PFSK-1 (cell line): ENCODE measurements around the gene ERC2.

Source experiments
- FOXP2 ChIP-seq: optimal IDR thresholded peaks from 2 replicates; pipeline ENCODE3; 2011; ENCODE audit warnings: borderline replicate concordance, control low read depth, inconsistent platforms; ENCODE audit not compliant: insufficient read depth; ENCODE audit errors: extremely low read length, extremely low read depth
- POLR2AphosphoS5 ChIP-seq: IDR thresholded peaks from 2 replicates; pipeline ENCODE4 v1.6.1; 2012; ENCODE audit warnings: low read depth, mild to moderate bottlenecking, control low read depth, low read length, moderate library complexity
- SIN3A ChIP-seq: IDR thresholded peaks from 2 replicates; pipeline ENCODE4 v1.6.1; 2012; ENCODE audit warnings: mild to moderate bottlenecking, low read length, moderate library complexity, borderline replicate concordance; ENCODE audit not compliant: insufficient read depth
- TAF1 ChIP-seq: IDR thresholded peaks from 2 replicates; pipeline ENCODE4 v1.6.1; 2012; ENCODE audit warnings: low read length, control low read depth, borderline replicate concordance; ENCODE audit not compliant: insufficient read depth
- TF ChIP-seq, protein P1 (sequence below), 2 experiments: IDR thresholded peaks; 2 replicates each; pipeline versions ENCODE4 v1.6.1 to v1.8.0; 2011 to 2012; ENCODE audit warnings: low read depth in 2 of 2, low read length in 2 of 2, control low read depth in 1 of 2, inconsistent platforms in 1 of 2, mild to moderate bottlenecking in 1 of 2, moderate library complexity in 1 of 2; ENCODE audit not compliant: insufficient read depth in 1 of 2

Gene ERC2

DNA sequence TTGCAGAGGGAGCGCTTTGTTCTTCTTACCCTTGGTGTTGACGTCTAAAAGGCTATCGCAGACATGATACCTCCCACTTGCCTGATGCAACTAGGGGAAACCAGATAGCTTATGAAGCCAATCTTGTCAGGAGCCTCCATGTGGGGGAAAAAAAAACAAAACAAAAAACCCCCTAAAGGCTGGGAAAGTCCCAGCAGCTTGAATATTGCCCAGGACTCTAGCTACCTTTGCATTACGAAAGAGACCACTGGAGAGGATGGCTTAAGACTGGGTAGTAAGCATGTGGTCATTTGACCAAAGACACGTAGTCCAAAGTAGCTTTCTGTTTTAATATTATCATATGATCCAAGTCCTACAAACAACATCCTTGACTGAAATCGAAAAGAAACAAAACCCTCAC is 860.4 kb downstream of the ERC2 start:
- TF ChIP-seq POLR2AphosphoS5 = no peak
- TF ChIP-seq SIN3A = no peak
- TF ChIP-seq TAF1 = no peak
- TF ChIP-seq, protein P1, sequence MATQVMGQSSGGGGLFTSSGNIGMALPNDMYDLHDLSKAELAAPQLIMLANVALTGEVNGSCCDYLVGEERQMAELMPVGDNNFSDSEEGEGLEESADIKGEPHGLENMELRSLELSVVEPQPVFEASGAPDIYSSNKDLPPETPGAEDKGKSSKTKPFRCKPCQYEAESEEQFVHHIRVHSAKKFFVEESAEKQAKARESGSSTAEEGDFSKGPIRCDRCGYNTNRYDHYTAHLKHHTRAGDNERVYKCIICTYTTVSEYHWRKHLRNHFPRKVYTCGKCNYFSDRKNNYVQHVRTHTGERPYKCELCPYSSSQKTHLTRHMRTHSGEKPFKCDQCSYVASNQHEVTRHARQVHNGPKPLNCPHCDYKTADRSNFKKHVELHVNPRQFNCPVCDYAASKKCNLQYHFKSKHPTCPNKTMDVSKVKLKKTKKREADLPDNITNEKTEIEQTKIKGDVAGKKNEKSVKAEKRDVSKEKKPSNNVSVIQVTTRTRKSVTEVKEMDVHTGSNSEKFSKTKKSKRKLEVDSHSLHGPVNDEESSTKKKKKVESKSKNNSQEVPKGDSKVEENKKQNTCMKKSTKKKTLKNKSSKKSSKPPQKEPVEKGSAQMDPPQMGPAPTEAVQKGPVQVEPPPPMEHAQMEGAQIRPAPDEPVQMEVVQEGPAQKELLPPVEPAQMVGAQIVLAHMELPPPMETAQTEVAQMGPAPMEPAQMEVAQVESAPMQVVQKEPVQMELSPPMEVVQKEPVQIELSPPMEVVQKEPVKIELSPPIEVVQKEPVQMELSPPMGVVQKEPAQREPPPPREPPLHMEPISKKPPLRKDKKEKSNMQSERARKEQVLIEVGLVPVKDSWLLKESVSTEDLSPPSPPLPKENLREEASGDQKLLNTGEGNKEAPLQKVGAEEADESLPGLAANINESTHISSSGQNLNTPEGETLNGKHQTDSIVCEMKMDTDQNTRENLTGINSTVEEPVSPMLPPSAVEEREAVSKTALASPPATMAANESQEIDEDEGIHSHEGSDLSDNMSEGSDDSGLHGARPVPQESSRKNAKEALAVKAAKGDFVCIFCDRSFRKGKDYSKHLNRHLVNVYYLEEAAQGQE (IDR thresholded peaks at IDR 0.05; ENCODE audit: insufficient read depth in 1 of 2, low read depth in 2 of 2, low read length in 2 of 2) = no peak
- no peak for TF ChIP-seq FOXP2

DNA sequence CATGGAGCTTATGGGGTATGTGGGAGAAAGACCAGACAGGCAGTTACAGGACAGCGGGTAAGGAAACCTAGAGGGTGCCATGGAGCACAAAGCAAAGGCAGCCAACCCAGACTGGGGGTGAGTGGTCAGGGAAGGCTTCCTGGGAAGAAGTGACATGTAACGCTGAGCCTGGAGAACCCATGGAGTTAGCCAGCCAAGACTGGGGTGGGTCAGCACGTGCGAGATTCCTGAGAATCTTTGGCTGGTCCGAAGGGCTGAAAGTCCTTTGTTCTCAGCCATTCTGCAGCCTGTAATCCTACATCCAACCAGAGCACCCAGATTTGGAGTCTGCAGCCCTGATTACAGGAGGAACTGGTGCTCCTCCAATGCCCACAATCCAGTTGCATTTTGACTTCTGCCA is 861.1 kb downstream of the ERC2 start:
- no peak for TF ChIP-seq FOXP2
- TF ChIP-seq, protein P1 (IDR thresholded peaks at IDR 0.05; ENCODE audit: insufficient read depth in 1 of 2, low read depth in 2 of 2, low read length in 2 of 2) = no peak
- TF ChIP-seq SIN3A = no peak
- TF ChIP-seq TAF1 = no peak
- TF ChIP-seq POLR2AphosphoS5 = no peak

DNA sequence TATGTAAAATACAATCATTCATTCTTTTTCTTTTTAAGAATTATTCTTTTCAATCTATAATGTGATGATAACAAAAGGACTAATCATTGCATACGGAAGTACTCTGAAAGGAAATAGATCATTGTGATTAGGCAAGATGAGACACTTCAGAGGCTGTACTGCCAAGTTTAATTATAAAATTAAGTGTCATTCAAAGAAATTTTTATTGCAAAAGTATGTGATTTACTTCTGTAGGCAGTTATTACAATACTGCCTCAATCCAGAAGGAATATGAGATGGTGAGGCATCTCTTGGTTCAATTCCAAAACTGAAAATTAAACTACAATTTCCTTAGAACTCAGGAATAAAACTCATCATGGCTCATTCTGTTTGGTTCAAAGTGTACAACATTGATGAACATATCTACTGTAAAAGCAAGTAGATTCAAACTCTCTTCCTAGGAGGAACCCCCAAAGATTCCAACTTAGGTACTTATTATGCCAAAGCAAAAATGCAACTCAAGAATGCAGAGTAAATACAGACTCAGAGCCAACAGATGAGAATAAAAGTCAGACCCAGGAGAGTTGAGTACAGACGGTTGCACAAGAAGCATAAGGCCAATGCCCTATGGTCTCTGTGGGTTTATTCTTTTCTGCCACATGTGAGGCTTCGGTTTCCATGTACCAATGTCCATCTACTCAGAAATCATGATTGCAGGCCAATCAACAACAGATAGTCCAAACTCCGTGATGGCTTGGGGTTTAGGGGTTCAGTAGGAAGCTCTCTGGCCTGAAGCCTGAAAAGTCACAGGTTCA is 862.6 kb downstream of the ERC2 start:
- TF ChIP-seq POLR2AphosphoS5 (no peak), SIN3A (no peak)

DNA sequence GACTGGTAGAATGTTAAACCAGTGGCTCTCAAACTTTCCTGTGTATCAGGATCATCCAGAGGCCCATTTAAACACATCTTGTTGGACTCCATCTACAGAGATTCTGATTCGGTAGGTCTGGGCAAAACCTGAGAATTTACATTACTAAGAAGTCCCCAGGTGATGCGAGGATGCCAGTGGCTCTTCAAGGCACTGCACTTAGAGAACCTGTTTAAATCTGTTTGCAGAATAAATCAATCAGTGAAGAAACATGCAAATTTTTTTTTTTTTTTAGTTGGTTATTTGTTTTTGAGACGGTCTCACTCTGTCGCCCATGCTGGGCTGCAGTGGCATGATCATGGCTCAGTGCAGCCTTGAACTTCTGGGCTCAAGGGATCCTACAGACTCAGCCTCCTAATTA is 863.4 kb downstream of the ERC2 start:
- TF ChIP-seq TAF1 = no peak
- no peak for TF ChIP-seq SIN3A
- no peak for TF ChIP-seq POLR2AphosphoS5
- TF ChIP-seq, protein P1 (IDR thresholded peaks at IDR 0.05; ENCODE audit: insufficient read depth in 1 of 2, low read depth in 2 of 2, low read length in 2 of 2) = no peak
- no peak for TF ChIP-seq FOXP2

DNA sequence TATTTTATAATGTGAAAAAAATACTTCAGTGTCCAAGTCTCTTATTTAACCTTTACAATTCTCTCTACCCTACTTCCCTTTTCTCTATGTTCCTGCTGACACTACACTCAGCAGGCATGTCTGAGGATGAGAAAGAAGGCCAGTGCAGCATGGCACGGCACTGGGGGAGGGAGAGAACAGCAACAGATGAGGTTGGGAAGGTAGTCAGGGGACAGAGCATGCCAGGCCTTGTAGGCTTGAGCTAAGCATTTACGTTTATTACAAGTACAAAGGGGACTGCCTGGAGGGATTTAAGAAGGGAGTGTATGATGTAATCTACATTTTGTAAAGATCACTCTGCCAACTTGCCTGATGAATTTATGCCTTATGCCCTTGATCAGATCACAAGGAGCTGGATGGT is 863.9 kb downstream of the ERC2 start:
- TF ChIP-seq POLR2AphosphoS5 (no peak), TAF1 (no peak), SIN3A (no peak), FOXP2 (no peak)
- TF ChIP-seq, protein P1 (IDR thresholded peaks at IDR 0.05; ENCODE audit: insufficient read depth in 1 of 2, low read depth in 2 of 2, low read length in 2 of 2) = no peak
